Left hindlimb (tissue), 1 donor: ENCODE data around the gene SEL1L3.

Source experiments
- DNase-seq: peaks from one replicate; pipeline ENCODE4 v3.0.0-alpha.2; 2018

SEL1L3 gene

GRCh38 chr4:25815586-25815985 lies 47.2 kb downstream of the SEL1L3 start:
- no peak for DNase-seq

DNA sequence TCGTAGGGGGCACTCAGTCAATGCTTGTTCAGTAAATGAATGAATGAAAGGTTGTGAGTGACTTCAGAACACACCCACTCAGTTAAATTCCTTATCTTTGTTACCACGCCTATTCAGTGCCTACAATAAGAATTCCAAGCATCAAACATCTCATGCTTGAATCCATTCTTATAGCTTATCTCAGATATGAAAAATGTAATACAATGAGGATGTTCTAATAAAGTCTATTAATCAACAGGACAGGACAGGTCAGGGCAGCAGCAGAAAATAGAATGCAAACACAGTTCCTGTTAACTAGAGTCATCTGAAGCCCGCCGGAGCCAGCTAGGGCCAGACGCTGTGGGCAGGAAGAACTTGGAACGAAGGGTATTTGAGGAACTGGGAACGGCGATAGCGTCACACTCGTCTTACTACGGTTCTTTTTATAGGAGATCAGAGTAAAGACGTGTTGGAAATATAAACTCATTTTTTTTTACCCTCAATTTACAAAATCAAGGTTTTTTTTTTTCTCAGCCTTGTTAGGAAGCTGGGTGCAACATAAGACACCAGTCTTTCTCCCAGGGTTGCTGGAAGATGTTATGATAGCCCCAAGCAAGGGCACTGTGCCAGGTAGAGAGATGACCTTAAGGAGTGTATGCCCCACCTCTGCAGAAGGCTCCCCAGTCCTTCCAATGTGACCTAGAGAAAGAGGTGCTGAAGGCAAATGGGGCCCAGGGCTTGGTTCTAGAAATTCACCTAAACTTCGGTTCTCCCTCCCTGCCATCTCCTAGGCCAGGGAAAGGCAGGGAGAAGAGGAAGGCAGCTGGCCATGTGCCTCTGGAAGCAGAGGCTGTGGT lies 48.3 kb downstream of the SEL1L3 start:
- DNase-seq: no peak

- no peak for DNase-seq
Observed at GRCh38 chr4:25813448-25814106, 49.2 kb downstream of the SEL1L3 start.

DNA sequence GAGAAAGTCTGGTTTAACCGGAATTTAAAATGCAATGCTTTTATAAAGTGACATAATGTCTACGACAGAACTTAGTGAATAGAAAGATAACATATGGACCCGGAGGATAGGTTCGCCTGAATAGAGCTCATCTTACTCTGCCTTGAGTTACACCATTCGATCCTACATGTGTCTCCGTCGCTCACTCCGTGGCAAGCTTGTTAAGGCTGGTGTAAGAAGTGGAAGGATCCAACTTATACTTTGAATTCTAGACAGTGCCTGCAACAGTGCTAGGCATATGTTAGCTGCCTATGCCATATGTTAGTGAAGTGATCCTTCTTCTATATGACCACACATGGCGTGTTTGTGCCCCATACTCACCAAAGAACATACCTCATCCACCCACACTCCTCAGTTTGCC lies 50.9 kb downstream of the SEL1L3 start:
- no peak for DNase-seq

DNA sequence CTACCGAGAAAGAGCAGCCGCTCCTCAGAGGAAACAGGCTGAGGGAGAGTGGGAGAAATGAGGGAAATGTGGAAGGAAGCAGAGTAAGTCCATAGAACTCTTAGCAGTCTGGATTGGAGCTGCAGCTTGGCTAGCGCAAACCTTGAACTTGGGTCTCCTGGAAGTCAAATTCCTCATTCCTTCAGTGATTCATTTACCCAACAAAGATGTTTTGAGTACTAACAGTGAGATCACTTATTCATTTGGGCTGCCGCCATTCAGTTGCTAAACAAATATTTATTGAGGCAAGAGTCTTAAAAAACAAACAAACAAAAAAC lies 51.5 kb downstream of the SEL1L3 start:
- DNase-seq: no peak

- DNase-seq: no peak
Observed at GRCh38 chr4:25810461-25811373, 52.1 kb downstream of the SEL1L3 start.

GRCh38 chr4:25809996-25810395 lies 52.8 kb downstream of the SEL1L3 start:
- DNase-seq: no peak

DNA sequence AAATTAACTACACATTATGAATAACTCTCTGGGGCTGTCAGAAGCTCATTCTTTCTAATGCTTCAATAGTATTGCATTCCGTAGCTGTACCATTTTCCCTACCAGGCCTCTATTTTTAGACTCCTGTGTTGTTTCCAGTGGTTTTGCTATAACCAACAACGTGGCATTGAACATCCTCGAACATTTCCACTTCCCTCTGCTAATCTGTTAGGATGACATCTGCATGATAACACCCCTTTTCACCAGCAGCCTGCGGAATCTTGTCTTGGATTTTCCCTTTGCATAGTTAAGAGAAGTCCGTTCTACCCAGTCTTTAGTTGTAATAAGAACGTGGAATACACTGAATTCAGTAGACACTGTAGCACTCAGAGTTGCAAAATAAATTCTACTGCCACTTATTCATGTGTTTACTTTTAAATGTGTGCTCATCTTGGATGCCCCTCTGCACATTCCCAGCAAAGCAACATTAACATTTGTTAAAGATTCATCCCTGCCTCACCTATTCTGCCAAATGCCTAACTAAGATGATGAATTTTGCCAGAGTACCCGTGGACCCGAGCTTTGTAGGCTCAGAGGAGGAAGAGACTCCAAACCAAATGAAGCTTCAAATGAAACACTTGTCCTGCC lies 55.6 kb downstream of the SEL1L3 start:
- DNase-seq: no peak

- no peak for DNase-seq
Observed at GRCh38 chr4:25805255-25805860, 57.4 kb downstream of the SEL1L3 start.

DNA sequence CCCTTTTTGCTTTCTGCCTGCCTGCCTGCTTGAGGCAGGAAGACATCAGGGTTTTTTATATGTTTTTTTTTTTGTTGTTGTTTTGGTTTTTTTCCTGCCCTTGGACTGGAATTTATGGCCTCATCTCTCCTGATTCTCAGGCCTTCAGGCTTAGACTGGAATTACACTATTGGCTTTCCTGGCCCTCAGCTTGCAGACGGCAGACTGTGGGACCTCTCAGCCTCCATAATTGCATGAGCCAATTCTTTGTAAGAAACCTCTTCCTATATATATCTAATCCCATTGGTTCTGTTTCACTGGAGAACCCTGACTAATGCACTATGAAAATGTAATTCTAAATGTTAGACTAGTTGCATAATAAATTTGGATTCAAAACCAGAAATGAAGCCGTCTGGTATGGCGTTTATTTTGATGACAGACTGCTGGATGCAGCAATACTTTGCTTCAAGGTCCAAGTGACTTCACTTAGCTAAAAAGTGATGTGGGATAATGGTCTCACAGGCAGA lies 59.0 kb downstream of the SEL1L3 start:
- no peak for DNase-seq

- no peak for DNase-seq
Observed at GRCh38 chr4:25801594-25801993, 61.2 kb downstream of the SEL1L3 start.

- no peak for DNase-seq
Observed at GRCh38 chr4:25800245-25800644, 62.5 kb downstream of the SEL1L3 start.

- DNase-seq: no peak
Observed at GRCh38 chr4:25799522-25799921, 63.3 kb downstream of the SEL1L3 start.

DNA sequence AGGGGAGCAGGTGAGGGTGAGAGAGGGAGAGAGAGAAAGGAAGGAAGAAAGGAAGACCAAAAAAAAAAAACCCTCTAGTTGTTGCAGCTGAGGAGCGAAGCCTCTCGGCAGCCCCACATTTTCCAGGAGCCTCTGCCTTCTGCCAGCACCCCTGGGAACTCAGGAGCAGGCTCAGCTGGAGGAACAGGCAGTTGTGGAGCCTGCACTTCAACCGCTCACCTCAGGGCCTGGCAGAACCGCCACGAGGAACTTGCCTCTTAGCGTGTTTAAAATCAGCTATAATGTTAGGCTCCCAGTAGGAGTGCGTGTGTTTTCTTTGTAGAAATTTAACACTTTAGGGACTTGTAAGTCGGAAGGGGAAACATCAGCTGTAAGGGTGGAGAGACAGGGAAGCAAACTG lies 65.7 kb downstream of the SEL1L3 start:
- DNase-seq: no peak

- no peak for DNase-seq
Observed at GRCh38 chr4:25795566-25796454, 67.0 kb downstream of the SEL1L3 start.

DNA sequence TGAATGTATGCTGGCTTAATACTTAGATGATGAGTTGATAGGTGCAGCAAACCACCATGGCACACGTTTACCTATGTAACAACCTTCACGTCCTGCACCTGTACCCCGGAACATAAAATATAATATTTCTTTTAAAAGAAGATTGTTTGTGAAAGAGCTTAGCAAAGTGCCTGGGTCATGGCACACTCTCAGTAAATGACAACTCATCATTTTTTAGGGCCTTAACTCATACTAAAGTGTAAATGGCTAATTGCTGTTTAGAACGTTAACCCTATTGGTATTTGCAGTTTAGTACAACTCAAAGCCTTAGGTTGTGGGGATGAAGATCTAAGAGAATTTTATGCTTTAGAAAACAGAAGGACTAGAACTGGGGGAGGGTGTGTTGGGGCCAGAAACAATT lies 67.7 kb downstream of the SEL1L3 start:
- no peak for DNase-seq

DNA sequence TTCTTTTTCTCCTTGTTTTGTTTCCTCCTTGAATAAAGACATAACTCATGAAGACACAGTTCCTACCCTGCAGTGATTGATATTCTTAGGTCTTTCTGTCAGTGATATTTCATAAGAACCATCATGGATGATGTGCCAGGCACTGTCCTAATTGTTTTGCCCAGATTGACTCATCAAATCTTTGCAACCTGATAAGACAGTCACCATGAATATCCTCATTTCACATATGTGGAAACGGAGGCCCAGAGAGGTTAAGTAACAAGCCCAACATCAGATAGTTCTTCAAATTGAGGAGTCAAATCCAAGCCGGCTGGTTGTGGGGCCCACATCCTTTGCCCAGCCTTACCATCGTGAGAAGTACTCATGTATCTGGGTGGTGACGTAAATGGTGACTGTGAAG lies 69.9 kb downstream of the SEL1L3 start:
- no peak for DNase-seq

- DNase-seq: no peak
Observed at GRCh38 chr4:25792200-25792791, 70.5 kb downstream of the SEL1L3 start.

DNA sequence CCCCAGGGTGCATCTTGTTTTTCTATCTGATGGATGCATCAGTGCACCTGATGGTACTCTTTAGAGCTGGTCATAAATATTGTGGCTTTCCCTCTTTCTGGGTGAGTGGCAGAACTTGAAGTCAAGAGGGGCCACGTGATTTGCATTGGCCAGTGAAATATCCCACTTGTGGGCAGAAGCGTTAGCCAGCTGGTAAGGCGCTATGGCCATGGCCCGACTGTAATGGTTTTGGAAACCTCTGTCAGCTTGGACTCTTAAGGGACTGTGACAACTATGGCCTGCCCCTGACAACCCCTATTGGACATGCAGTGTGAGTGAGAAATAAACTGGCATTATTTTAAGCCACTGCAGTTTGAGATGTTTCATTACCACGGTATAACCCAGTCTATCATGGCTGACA lies 72.8 kb downstream of the SEL1L3 start:
- no peak for DNase-seq

GRCh38 chr4:25788703-25789238 lies 74.0 kb downstream of the SEL1L3 start:
- no peak for DNase-seq
